ENCODE results near the gene HERC6. TPM values are rescaled to one million over a fixed set of nuclear protein-coding genes. Genes with fewer than 3 reads are reported as not detected.

HERC6 gene
- total and polyA plus RNA-seq, 2 donors from 2014 or later: 7.4 to 15.7 TPM

DNA sequence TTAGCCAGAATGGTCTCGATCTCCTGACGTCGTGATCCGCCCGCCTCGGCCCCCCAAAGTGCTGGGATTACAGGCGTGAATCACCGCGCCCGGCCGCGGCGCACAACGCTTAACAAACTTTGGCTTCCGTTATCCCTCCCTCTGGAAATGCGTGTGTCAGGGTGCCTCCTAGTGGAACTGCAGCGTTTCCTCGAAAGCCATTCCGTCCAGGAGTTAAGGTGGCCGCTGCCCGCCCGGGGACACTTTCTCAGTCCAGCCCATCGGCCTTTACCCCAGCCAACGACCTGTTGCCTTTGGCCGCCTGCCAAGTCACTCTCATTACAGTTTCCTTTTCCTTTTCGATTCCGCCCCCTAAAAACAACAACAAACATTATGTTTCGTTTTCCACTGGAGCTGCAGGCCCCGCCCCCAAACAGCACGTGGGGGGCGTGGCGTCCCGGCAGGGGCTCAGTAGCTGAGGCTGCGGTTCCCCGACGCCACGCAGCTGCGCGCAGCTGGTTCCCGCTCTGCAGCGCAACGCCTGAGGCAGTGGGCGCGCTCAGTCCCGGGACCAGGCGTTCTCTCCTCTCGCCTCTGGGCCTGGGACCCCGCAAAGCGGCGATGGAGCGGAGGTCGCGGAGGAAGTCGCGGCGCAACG, 78.1 kb downstream of the HERC6 start, which contains the start of gene HERC5:
TSS of gene HERC5 (plus strand) at position 450 of the 637 bp plus-strand sequence. CDS start at position 601, 151 bp downstream.
- intact Hi-C loops (cut with DNase I): no loop called here

DNA sequence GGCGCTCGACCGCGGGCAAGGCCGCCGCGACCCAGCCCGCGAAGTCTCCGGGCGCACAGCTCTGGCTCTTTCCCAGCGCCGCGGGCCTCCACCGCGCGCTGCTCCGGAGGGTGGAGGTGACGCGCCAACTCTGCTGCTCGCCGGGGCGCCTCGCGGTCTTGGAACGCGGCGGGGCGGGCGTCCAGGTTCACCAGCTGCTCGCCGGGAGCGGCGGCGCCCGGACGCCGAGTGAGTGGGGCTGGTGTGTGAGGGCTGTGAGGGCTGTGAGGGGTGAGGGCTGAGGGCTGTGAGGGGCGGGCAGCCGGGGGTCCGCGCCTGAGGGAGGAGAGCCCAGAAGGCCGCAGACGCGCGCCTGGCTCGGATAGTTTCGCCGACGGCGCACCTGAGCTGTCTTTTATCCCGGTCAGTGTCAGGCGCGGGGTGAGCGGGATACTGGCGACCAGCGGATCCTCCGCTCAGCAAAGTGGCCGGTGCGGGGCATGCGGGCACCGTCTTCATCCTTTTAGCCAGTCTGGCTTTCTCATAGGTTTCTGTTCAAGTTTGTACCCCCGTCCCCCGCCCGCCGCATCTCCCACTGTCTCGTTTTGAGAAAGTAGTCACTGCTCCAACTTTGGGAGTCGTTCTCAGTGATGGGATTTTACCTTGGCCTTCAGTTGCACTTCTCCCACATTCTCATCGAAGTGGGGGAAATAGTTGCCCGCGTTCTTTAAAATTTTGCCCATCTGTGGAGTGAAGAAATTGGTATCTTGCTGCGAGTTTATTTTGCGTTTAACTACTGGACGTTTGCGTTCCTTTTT, 78.9 kb downstream of the HERC6 start:
- TF ChIP-seq, protein P1, sequence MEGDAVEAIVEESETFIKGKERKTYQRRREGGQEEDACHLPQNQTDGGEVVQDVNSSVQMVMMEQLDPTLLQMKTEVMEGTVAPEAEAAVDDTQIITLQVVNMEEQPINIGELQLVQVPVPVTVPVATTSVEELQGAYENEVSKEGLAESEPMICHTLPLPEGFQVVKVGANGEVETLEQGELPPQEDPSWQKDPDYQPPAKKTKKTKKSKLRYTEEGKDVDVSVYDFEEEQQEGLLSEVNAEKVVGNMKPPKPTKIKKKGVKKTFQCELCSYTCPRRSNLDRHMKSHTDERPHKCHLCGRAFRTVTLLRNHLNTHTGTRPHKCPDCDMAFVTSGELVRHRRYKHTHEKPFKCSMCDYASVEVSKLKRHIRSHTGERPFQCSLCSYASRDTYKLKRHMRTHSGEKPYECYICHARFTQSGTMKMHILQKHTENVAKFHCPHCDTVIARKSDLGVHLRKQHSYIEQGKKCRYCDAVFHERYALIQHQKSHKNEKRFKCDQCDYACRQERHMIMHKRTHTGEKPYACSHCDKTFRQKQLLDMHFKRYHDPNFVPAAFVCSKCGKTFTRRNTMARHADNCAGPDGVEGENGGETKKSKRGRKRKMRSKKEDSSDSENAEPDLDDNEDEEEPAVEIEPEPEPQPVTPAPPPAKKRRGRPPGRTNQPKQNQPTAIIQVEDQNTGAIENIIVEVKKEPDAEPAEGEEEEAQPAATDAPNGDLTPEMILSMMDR (IDR thresholded peaks at IDR 0.05; ENCODE audit: borderline replicate concordance, extremely low read depth, insufficient read depth): no peak
- H3K4me3 ChIP-seq (ENCODE audit: low read length in 3 of 3): peak overlapping the region; percentile 65 to 78 (median 77)
- no peaks in the 10 kb centered on the region for H3K9me3 ChIP-seq (ENCODE audit: control insufficient read depth in 2 of 3, insufficient read depth in 1 of 3, low read length in 3 of 3)
- H3K4me1 ChIP-seq (ENCODE audit: control insufficient read depth in 2 of 3, insufficient read depth in 2 of 3, low read depth in 1 of 3, low read length in 3 of 3): no peaks in the 10 kb centered on the region
- H3K36me3 ChIP-seq (ENCODE audit: control insufficient read depth in 2 of 3, insufficient read depth in 3 of 3, low read length in 3 of 3): no peaks in the 10 kb centered on the region
- H3K27me3 ChIP-seq (ENCODE audit: control insufficient read depth, insufficient read depth, low read length): no peaks in the 10 kb centered on the region
- peak; percentile 26 to 84 (median 70) for DNase-seq
- intact Hi-C loops (cut with DNase I): no loop called here
- H3K9ac ChIP-seq (ENCODE audit: low read length in 3 of 3): peak overlapping the region in 2 of 3 donors; percentile 48 to 55
- no peak for FAIRE-seq
- peak overlapping the region; percentile 79 to 80 for H3K27ac ChIP-seq (ENCODE audit: low read depth in 2 of 2, low read length in 2 of 2)

More for the DNA sequence above, 78.1 kb downstream of the HERC6 start, which contains the start of gene HERC5:
- peak; percentile 96 for FAIRE-seq
- Histone ChIP-seq H3K27me3 (ENCODE audit: control insufficient read depth, insufficient read depth, low read length) (no peaks in the 10 kb centered on the region), H3K9ac (ENCODE audit: low read length in 3 of 3) (peak within 1 kb of the TSS; percentile 48 to 68 (median 55)), H3K4me1 (ENCODE audit: control insufficient read depth in 2 of 3, insufficient read depth in 2 of 3, low read depth in 1 of 3, low read length in 3 of 3) (no peaks in the 10 kb centered on the region), H3K36me3 (ENCODE audit: control insufficient read depth in 2 of 3, insufficient read depth in 3 of 3, low read length in 3 of 3) (no peaks in the 10 kb centered on the region), H3K27ac (ENCODE audit: low read depth in 2 of 2, low read length in 2 of 2) (peak within 1 kb of the TSS; percentile 79 to 80), H3K9me3 (ENCODE audit: control insufficient read depth in 2 of 3, insufficient read depth in 1 of 3, low read length in 3 of 3) (no peaks in the 10 kb centered on the region), H3K4me3 (ENCODE audit: low read length in 3 of 3) (peak within 1 kb of the TSS; percentile 65 to 78 (median 77))
- peak; percentile 93 to 97 (median 96) for DNase-seq
- TF ChIP-seq, protein P1 (IDR thresholded peaks at IDR 0.05; ENCODE audit: borderline replicate concordance, extremely low read depth, insufficient read depth): peak; percentile 80

DNA sequence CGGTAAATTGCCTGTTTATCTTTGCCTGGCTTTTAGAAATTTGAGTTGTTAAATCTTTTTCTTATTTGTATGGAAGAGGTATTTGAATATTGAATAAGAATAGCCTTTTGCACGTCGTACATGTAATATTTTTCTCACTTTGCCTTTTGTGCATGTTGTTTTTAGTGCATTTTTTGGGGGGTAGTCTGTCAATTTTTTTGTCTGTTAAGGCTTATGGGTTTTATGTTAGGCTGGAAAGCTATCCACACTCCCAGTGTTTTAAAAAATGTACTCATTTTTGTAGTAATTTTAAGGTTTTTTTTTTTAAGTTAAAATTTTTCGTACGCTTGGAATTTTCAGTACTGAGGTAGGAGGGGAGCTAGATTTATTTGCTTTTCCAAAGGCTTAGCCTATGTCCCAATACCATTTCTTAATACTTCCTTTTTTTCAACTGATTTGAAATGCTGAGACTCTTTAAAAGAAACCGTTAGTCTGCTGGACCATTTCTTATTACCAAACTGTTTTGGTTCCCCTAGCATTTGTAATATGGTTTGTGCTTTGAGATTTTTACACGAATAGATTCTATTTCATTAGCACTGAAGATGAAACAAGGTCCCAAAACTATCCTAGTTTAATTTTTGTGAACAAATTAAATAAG, 79.6 kb downstream of the HERC6 start:
- Histone ChIP-seq H3K4me3 (ENCODE audit: low read length in 3 of 3) (peak overlapping the region in 2 of 3 donors; percentile 65 to 78), H3K27me3 (ENCODE audit: control insufficient read depth, insufficient read depth, low read length) (no peaks in the 10 kb centered on the region), H3K27ac (ENCODE audit: low read depth in 2 of 2, low read length in 2 of 2) (no peak overlapping the region), H3K36me3 (ENCODE audit: control insufficient read depth in 2 of 3, insufficient read depth in 3 of 3, low read length in 3 of 3) (peaks cover 0 to 4% (median 0%) of the 10 kb centered on the region in 3 donors), H3K4me1 (ENCODE audit: control insufficient read depth in 2 of 3, insufficient read depth in 2 of 3, low read depth in 1 of 3, low read length in 3 of 3) (no peaks in the 10 kb centered on the region), H3K9ac (ENCODE audit: low read length in 3 of 3) (no peak overlapping the region), H3K9me3 (ENCODE audit: control insufficient read depth in 2 of 3, insufficient read depth in 1 of 3, low read length in 3 of 3) (no peaks in the 10 kb centered on the region)
- FAIRE-seq (no peak), DNase-seq (peak in 1 of 5 donors; percentile 14)
- TF ChIP-seq, protein P1 (IDR thresholded peaks at IDR 0.05; ENCODE audit: borderline replicate concordance, extremely low read depth, insufficient read depth): no peak
- intact Hi-C loops (cut with DNase I): no loop called here
